CD4-positive, alpha-beta T cell treated with Interleukin-15 for 4 hours (primary cell): ENCODE data around the gene GREB1L.

Experiments
- DNase-seq: peaks from one replicate; pipeline ENCODE4 v3.0.0-alpha.2; 2020; ENCODE audit warnings: low spot score

GREB1L gene

DNA sequence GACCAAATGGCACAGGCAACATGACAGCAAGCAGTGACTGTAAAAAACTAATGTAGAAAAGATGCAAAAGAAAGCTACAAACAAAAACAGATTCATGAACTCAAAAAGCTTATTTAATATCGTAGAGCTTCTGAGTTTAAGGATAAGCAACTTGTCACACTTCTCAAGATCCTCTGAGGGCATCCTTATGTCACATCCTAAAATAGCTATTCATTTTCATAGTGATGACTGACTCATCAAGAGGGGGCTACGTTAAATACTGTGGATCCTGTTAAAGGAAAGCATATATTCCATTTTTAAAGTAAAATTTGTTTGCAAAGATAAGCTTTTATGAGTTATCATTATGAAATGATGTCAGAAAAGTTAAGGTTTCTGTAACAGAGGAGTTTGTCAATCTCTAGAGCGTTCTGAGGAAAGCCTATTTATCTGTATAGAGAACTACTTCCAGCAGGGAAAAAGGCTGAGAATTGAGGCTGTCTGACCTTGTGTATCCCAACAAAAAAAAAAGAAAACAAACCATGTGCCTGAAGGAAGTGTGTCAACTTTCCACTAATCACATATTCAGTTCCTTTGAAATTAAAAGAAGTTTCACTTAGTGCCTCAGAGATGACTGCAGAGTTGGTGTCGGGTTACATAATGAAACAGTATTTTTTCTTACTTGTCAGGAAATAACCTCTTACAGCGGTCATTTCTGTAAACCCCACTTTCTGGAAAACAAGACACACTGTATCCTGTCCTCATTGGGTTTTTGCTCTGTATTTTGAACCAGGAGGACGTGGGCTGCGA, 243.0 kb downstream of the GREB1L start:
- no peak for DNase-seq

DNA sequence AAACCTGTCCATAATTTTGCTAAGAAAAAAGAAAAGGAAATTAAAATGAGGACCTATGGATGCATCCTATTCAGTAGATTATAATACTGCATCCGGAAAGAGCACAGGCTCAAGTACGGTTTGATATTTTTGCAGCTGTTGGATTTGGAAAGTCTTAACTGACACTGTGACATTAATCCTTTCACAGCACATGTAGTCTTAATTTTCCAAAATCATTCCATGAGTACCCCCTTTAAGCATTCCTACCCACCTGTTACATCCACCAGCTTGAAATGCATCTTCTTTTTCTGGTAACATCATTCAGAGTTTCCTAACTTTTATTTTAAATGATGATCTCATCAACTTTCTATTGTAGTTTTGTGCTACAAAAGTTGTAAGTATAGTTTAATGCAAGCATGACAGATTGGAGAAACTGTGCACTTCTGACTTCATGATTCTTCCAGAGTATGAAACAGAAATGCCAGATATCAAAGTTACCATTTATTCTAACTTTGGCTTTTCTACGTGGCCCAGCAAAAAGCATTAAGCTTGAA, 244.9 kb downstream of the GREB1L start:
- DNase-seq, result no peak

GRCh38 chr18:21489119-21489750, 247.2 kb downstream of the GREB1L start:
- DNase-seq, result peak; percentile 20

DNA sequence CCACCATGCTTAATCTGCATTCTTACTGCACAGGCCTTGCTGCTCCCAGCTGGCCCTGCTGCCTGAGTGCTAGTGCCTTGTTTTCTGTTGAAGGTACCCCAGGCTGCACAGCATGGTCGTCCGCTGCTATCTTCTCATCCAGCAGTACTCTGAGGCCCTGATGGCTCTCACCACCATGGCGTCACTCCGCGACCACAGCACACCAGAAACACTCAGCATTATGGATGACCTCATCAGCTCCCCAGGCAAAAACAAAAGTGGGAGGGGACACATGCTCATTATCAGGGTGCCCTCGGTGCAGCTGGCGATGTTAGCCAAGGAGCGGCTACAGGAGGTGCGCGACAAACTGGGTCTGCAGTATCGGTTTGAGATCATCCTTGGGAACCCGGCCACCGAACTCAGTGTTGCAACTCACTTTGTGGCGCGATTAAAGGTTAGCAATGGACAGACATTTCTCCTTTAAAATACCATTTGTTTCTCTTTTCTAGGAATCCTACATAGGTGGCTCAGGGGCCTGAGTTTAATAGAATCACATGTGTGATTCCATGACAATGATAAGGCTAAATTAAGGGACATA, 248.0 kb downstream of the GREB1L start:
- DNase-seq, result no peak

GRCh38 chr18:21490748-21491147, 248.7 kb downstream of the GREB1L start:
- no peak for DNase-seq

- no peak for DNase-seq
Measured at GRCh38 chr18:21496277-21496835, 254.3 kb downstream of the GREB1L start.

DNA sequence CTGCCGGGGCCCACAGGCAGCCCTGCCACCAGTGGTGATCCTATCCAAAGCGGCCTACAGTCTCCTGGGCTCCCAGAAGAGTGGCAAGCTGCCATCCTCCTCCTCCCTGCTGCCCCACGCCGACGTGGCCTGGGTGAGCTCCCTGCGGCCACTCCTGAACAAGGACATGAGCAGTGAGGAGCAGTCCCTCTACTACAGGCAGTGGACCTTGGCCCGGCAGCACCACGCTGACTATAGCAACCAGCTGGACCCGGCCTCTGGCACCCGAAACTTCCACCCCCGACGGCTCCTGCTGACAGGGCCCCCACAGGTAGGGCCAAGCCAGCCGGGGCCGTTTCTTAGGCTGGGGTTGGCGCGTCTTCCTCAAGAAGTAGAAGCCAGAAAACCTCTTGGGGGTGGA, 258.0 kb downstream of the GREB1L start:
- DNase-seq, result no peak

GRCh38 chr18:21502661-21503060, 260.6 kb downstream of the GREB1L start:
- DNase-seq, result no peak

DNA sequence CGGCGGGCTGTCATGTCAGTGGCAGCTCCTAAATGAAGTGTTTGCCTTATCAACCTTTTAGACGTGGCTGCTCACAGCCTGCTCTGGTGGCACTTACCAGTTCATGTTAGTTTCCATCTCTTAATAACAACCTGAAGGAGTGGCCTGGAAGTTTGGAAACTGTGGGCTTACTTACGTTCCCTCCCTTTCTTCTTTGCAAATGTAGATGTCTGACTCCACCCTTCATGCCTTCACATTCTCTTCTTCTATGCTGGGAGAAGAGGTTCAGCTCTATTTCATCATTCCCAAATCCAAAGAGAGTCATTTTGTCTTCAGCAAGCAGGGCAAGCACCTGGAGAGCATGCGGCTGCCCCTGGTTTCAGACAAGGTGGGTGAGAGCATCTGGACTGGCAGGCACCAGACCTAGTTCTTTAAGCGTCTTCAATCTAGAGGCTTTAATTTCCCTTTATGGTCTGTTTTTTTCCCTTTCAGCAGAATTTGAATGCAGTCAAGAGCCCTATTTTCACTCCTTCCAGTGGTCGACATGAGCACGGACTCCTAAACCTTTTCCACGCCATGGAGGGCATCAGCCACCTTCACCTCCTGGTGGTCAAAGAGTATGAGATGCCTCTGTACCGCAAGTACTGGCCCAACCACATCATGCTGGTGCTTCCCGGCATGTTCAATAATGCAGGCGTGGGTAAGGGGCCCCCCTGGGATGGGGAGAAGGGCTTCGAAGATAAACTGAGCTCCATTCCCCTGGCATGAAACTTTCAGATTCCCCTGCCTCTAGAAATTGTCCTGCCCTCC, 266.1 kb downstream of the GREB1L start:
- no peak for DNase-seq

- no peak for DNase-seq
Measured at GRCh38 chr18:21509062-21509461, 267.0 kb downstream of the GREB1L start.

DNA sequence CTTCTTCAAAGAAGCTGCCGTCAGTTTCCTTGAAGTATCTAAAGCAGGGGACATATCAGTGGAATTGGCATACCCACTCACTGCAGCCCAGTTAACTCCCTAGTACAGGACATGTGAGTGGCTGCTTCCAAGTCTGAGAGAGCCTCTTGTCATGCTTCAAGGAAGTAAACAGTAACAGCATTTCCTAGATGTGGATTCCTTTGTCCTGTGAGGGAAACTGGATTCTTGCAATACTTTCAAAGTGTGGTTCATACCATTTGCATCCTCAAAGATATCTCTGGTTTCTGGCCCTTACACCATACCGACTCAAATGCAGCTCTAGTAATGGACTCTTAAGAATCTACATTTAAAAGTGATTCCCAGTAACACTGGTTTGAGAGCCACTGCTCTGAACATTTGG, 271.3 kb downstream of the GREB1L start:
- DNase-seq, result no peak

- no peak for DNase-seq
Measured at GRCh38 chr18:21513741-21514140, 271.7 kb downstream of the GREB1L start.

GRCh38 chr18:21522530-21522929, 280.5 kb downstream of the GREB1L start:
- no peak for DNase-seq

DNA sequence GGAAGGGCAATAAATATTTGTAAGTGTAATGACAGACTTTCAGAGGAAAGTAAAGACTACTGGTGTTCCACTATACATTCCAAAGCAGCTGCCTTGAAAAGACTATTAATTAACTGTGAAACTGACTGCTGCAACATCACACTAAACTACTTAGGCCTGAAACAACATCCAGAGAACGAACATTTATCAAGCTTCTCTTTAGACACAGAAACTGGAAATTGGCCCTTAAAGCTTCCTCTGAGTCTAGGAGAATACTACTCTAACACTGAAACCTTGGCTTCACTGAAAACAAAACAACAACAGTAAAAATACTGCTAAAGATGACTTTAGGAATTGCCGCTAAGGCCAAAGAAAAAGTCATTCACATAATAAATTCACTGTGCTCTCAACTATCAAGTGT, 283.9 kb downstream of the GREB1L start:
- DNase-seq, result no peak

GRCh38 chr18:21526463-21526862, 284.4 kb downstream of the GREB1L start:
- DNase-seq, result no peak

GRCh38 chr18:21534327-21534726, 292.3 kb downstream of the GREB1L start:
- DNase-seq, result no peak

GRCh38 chr18:21538230-21538629, 296.2 kb downstream of the GREB1L start:
- no peak for DNase-seq

GRCh38 chr18:21546423-21546822, 304.4 kb downstream of the GREB1L start:
- DNase-seq, result no peak

DNA sequence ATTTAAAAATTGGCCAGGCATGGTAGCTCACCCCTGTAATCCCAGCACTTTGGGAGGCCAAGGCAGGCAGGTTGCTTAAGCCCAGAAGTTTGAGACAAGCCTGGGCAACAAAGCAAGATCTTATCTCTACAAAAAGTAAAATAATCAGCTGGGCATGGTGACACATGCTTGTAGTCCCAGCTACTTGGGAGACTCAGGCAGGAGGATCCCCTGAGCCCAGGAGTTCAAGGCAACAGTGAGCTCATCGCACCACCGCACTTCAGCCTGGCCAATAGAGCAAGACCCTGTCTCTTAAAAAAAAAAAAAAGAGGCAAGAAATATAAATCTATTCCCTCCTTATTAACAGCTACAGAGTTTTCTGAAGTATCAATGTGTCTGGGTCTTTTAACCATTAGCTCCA, 306.6 kb downstream of the GREB1L start:
- DNase-seq, result no peak

DNA sequence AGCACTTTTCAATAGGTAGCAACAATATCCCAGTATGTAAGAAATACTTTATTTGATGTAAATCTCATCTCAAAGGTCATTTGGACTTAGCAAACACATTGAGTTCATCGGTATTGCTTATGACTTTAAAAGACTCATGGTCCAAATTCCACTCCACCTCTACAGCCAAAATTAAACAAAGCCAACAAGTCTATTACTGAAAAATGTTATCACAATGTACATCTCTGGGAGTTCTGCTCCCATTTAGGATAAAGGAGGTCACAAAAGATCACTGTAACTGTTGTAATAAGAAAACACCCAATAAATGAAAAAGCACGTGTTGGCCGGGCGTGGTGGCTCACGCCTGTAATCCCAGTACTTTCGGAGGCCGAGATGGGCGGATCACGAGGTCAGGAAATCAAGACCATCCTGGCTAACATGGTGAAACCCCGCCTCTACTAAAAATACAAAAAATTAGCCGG, 308.5 kb downstream of the GREB1L start:
- no peak for DNase-seq

- DNase-seq, result no peak
Measured at GRCh38 chr18:21557607-21558253, 315.7 kb downstream of the GREB1L start.
